Activated CD4-positive, alpha-beta T cell treated with anti-CD3 and anti-CD28 coated beads, Interleukin-2, amount 50 U/mL, for 48 hours (primary cell): Measurements from ENCODE around the gene CCDC15.

ENCODE experiments used
- DNase-seq, 2 experiments: peaks; one replicate each; pipeline ENCODE4 v3.0.0-alpha.2; 2020

The CCDC15 gene

DNA sequence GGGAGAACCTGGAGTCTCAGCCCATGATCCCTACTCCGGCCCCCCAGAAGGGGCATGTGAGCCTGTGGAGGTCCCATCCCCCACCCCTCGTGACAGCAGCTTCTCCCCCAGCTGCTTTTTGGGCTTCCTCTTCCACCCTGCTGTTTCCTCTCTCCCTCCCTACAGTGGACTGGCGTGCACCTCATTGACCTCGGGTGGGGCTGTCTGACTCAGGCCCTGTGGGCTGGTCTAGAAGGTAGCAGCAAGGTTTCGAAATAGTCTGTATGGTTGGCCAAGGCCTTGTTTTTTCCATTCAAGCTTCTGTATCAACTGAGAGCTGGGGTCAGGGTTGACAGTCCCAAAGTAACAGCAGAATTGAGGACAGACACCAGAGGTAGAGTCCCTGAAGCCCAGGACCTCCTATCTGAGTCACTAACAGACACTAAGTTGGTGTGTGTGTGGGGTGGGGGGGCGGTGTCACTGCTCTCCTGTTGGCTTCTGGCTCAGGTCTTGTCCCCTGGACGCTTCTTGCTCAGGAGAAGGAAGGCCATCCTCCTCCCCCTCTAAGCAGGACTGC is 116.8 kb downstream of the CCDC15 start:
- peak in 1 of 2 experiments; percentile 21 for DNase-seq

DNA sequence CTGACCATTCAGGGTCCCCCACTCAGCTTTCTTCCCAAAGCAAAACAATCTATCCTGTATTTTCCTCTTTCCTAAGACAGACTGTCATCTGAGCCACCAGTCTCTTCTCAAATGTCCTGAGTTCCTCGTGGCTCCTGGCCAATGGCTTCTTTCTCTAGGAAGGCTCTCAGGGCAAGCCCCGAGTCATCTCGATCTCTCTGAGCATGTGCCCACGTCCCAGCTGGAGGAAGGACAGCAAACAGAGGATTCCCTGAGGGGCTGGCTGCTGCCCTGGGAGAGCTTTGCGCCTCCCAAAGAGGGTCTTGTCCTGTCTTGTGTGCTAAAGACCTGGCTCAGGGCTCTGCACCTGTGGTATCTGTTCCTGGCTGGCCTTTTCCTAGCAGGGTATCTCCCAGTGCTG is 117.4 kb downstream of the CCDC15 start:
- DNase-seq, result no peak

- no peak for DNase-seq
These were observed 117.8 kb downstream of the CCDC15 start for GRCh38 chr11:125071846-125072217.

DNA sequence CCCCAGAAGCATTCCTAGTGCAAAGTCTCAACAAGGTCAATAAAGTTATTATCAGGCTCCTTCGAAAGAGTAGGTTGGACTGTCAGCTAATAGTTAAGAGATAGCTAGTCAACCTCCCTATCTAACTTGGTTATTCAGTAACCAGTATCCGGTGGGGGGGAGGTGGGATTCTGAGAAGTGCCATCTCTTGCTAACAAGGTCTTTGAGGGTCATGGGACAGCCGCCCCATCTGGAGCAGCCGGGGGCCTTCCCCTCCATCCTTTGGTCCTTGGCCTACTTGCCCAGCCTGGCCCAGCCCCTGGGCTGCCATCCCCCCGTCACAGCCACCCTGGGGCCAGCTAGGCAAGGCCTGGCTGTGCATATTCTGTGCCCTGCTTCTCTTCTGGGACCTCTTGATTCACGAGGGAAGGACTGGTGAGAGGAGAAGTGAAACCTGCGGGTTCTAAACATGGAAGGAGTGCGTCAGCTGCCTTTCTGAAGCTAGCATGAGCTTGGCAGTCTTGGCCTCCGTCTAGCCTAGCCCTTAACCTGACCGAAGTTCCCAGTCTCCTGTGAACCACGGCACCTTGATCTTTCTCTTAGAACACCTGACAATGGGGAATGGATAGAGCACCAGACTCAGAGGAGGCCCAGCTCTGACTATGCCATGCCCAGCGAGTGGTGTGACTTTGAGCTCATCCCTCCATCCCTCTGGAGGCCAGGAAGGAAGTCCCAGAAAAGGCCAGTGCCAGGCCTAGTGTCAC is 118.4 kb downstream of the CCDC15 start:
- no peak for DNase-seq

DNA sequence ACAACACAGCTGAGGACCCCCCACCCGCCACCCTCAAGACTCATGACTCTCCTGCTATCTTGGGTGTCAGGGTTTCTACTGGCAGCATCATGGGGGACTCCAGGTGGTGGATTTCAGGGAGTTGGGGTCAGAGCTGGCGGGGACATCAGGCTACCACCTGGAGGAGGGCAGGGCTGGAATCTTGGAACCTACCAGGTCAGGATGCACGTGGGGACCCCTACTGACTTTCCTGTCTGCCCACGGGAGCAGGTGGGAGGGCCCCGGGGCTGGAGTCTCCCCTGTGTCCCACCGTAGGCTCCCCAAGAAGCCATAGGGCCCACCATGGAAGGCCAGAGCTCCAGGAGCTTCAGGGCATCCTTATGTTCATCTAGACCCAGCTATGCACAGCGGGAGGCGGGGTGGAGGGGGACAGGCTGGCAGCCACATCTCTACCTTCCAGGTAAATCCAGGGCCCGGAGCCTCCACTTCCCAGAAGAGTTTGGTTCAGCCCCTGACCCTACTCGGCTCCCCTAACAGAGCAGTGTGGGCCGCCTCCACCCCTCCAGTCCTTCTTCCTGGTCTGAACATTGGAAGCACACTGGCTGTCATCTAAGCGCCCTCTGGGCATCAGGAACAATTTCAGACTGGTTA is 119.1 kb downstream of the CCDC15 start:
- DNase-seq, result no peak

DNA sequence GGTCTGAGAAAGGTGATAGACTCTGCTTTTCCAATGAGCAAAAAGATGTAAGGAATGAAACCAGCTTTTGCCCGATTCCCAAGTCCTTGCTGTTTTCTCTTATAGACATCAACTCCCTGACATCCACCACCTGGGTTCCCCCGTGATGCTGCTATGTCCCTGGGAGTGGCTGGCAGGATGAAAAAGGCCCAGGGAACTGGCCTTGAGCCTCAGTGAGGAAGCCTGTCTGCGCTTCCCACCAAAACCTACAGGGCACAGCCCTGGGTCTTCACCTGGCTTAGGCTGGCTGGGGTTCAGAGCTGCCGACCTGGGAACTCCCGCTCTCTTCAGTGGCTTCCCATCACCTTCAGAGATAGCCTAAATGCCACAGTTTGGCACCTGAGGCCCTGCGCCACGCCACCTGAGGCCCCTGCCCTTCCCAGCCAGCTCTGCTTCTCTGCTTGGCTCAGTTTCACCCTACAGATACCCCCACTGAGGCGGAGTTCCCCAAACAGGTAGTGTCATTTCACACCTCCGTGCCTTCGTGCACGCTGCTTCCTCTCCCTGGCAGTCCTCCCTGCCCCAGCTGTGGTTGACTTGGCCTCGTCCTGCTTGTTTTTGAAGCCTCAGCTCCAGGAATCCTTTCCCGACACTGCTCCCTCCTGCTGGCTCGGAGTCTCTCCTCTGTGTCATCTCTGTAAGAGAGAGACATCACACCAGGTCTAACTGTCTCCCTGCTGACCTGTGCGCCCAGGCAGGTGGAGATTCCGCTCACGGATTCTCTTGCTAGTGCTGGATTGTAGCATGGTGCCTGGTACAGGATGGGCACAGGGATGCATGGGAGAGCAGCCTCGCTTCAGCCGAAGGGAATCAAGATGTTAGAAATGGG is 119.8 kb downstream of the CCDC15 start:
- no peak for DNase-seq

DNA sequence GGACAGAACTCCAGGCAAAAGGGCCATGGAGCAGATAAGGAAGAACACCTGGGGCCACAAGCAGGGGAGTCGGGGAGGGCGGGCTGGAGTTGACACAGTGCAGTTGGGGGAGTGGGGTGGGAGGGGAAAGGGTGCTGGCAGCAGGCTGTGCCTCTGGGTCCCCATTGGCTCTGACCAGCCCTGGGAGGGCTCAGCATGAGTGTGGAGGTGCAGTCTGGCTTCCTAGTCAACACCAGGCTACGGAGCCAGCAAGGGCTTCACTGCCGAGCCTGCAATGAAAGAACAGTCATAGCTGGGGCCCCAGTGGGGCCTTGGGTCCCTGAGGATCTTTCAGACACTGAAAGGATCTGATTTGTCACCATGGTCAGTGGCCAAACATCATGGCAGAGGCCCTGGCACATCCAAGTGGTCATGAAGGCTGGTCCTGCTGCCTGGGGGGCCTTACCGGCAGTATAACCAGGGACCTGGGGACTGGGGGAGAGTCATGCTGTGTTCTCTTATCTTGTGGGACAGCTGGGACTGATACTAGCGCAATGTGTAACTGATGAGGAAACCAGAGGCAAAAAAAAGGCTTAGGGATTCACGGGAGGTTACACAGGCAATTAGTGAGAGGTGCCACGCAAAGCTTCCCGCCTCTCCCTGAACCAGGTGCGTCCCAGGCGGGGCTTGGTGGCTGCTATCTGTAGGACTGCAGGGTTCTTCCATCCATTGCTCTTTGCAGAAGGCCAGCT is 120.7 kb downstream of the CCDC15 start:
- no peak for DNase-seq

GRCh38 chr11:125075242-125075625 is 121.2 kb downstream of the CCDC15 start:
- DNase-seq, result no peak

- DNase-seq, result no peak
These were observed 121.9 kb downstream of the CCDC15 start for GRCh38 chr11:125075900-125076317.

DNA sequence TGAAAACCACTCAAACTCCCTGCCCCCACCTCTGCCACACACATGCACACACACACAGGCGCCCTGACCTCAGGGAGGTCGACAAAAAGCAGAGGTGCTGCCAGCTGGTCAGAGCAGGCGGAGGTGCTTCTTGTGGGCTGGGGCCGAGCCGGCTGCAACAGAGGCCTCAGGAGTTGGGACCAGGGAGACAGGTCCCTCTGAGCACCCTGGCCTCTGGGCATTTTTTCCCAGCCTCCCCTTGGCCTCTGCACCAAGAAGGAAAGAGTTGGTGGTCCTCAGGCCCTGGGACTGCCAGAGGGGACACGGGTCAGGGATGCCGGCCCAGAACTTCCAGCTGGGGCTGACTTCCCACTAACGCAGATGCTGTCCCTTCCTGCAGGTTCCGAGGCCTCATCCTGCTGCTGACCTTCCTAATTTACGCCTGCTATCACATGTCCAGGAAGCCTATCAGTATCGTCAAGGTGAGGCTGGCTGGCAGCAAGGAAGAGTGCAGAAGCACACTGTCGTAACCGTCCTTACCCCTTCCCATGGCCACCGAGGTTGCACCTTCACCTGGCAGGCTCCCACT is 122.5 kb downstream of the CCDC15 start:
- no peak for DNase-seq

- DNase-seq, result no peak
These were observed 124.0 kb downstream of the CCDC15 start for GRCh38 chr11:125078016-125078415.

- no peak for DNase-seq
These were observed 124.6 kb downstream of the CCDC15 start for GRCh38 chr11:125078516-125079140.

DNA sequence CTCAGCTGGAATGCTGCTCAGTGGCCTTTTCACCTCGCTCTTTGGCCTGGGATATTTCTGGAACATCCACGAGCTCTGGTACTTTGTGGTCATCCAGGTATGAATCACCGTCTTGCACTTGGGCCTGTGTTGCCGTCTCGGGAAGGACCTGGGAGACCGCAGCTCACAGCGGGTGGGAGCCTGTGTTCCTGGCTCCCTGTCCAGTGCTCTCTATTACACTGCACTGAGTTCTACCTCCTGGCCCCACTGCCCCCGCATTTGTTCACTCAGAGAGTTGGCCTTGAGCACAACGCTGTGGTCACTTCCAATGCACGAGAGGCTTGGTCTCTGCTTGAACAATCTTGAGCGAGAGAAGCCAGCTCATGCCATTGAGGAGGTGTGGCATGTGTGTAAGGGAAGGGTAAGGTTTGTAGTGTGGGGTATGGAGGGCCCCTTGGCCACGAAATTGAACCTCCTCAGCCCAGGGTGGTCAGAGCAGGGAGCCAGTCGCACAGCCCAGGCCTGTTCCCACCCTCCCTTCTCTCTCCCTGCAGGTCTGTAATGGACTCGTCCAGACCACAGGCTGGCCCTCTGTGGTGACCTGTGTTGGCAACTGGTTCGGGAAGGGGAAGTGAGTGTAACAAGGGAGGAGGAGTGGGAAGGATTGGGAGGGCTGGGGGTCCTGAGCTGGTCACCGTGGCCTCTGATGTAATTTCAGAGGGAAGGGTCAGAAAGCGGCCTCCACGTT is 125.3 kb downstream of the CCDC15 start:
- no peak for DNase-seq

DNA sequence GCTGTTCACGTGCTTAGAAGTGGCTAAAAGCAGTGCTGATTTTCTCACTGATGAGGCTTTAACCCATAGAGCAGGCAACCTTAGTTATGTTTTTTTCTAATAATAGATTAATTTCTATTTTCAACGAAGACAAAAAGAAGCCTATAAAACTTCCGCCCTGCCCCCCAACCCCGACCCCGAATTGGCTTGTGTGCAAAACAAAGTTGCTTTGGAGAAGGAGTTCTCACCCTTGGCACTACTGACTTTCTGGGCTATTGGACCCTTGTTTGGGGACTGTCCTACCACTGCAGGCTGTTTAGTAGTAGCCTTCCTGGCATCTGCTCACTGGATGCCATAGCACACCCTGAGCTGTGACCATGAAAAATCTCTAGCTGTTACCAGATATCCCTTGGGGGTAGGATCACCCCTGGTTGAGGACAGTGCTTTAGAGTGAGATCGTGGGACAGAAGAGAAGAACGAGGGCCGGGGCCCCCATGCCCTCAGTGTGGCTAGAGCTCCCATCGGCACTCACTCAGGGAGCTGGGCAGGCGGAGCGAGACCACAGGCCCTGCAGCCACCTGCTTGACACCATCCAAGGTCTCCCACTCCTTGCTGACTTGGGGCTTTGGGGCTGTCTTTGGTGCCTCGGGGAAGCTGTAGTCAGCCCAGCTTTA is 126.0 kb downstream of the CCDC15 start:
- no peak for DNase-seq

DNA sequence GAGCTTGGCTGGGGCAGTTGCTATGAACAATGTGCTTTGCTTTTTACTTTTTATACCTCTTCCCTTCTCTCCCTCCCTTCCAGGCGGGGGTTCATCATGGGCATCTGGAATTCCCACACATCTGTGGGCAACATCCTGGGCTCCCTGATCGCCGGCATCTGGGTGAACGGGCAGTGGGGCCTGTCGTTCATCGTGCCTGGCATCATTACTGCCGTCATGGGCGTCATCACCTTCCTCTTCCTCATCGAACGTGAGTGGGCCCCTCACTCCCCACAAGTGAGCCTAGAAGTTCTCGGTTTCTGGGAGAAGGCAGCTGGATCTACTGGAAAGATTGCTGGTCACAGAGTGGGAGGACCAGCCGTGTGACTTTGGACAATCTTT is 126.5 kb downstream of the CCDC15 start:
- DNase-seq, result no peak

- no peak for DNase-seq
These were observed 127.2 kb downstream of the CCDC15 start for GRCh38 chr11:125081098-125081798.

DNA sequence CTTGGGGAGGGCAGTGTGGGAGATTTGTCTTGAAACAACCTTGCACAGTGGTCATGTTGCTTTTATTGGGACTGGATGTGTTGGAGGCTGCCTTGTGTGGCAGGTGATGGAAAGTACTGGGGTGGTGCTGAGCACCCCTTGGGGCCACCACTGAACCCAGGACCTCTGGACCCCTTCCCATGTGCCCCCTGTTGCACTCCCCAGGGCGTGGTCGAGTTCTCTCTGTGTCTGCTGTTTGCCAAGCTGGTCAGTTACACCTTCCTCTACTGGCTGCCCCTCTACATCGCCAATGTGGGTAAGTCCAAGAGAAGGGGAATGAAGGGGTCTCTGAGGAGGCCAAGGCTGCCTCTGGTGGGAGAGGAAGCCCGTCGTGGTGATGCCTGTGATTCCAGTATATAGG is 128.0 kb downstream of the CCDC15 start:
- no peak for DNase-seq

DNA sequence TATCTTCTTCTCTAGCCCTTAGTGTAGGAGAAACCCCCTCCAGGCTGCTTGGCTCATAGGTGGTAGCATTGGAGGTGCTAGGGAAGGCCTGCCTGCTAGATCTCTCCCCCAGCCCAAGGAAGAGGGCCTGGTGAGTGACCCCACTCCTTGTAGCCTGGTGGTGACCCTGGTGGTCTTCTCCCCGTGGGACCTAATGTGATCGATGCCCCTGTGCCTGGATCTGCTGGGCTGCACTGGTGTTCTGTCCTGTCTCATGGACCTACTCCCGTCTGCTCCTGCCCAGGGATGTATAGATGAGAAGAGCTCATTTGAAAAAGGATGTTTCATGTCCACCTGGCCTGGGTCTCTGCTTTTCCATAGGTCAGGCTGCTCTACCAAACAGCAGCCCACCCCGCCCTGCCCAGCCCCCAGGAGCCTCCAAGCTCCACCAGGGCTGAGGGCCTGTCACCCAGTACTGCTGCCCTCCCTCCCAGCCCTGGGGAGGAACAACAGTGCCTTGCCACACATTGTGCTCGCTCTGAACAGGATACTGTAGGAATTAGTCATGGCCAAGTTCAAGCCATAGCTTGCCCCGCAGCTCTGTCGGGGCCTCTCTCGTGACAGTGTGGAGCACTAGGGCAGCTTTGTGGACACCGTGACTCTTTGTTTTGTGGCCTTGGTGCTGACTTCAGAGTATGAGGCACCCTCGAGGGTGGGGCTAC is 128.8 kb downstream of the CCDC15 start:
- no peak for DNase-seq

DNA sequence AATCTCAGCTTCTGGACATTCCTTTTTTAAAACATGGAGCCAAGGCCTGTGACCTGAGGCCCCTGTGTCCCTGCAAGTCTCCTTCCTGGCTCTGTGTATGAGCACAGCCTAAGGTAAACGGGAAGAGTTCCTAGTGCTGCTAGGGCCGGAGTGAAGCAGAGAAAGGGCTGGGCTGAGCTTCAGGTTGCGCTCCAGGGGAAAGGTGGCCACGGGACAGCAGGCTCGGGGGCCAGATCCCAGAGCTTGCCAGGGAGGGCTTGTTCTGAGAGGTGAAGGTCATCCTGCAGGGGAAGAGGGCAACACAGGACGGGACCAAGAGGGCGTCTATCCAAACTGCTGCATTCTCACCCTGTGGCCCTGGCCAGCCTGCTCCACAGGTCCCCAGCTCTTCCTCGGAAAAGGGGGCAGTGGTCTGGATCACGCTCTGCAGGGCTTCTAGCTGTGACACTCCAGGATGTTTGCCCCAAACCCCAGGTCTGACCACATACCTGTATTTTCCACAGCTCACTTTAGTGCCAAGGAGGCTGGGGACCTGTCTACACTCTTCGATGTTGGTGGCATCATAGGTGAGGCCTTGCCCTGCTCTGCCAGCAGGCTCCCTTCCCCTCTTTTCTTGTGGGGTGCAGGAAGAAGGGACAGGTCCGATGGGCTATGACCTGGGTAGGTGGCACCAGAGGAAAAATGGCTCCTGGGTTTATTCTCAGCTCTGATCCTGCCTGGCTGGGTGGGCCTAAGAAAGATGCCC is 129.5 kb downstream of the CCDC15 start:
- DNase-seq, result no peak
